ENCODE results near the gene FILIP1.

FILIP1 gene

GRCh38 chr6:75421316-75422023, 72.1 kb downstream of the FILIP1 start:
- H3K4me3 ChIP-seq (ENCODE audit: low read depth, low read length): no peak overlapping the region
- no peak for TF ChIP-seq MAX (IDR thresholded peaks at IDR 0.05; ENCODE audit: low read depth, low read length)
- TF ChIP-seq POLR2A (IDR thresholded peaks at IDR 0.05; ENCODE audit: extremely low read depth, insufficient read length): no peak
- no peak for TF ChIP-seq MYC (IDR thresholded peaks at IDR 0.05; ENCODE audit: low read depth, low read length)
- TF ChIP-seq CTCF (IDR thresholded peaks at IDR 0.05; ENCODE audit: low read depth, low read length): no peak
- DNase-seq (ENCODE audit: low read depth): no peak

- no peak for DNase-seq (ENCODE audit: low read depth)
- H3K4me3 ChIP-seq (ENCODE audit: low read depth, low read length): no peak overlapping the region
- TF ChIP-seq MAX (IDR thresholded peaks at IDR 0.05; ENCODE audit: low read depth, low read length): no peak
- TF ChIP-seq POLR2A (IDR thresholded peaks at IDR 0.05; ENCODE audit: extremely low read depth, insufficient read length): no peak
- no peak for TF ChIP-seq MYC (IDR thresholded peaks at IDR 0.05; ENCODE audit: low read depth, low read length)
- TF ChIP-seq CTCF (IDR thresholded peaks at IDR 0.05; ENCODE audit: low read depth, low read length): no peak
These were observed 73.6 kb downstream of the FILIP1 start for GRCh38 chr6:75419980-75420379.

GRCh38 chr6:75419416-75419815, 74.2 kb downstream of the FILIP1 start:
- TF ChIP-seq CTCF (IDR thresholded peaks at IDR 0.05; ENCODE audit: low read depth, low read length): no peak
- TF ChIP-seq POLR2A (IDR thresholded peaks at IDR 0.05; ENCODE audit: extremely low read depth, insufficient read length): no peak
- no peak for TF ChIP-seq MYC (IDR thresholded peaks at IDR 0.05; ENCODE audit: low read depth, low read length)
- no peak for TF ChIP-seq MAX (IDR thresholded peaks at IDR 0.05; ENCODE audit: low read depth, low read length)
- H3K4me3 ChIP-seq (ENCODE audit: low read depth, low read length): no peak overlapping the region
- no peak for DNase-seq (ENCODE audit: low read depth)

- H3K4me3 ChIP-seq (ENCODE audit: low read depth, low read length): no peak overlapping the region
- DNase-seq (ENCODE audit: low read depth): no peak
- no peak for TF ChIP-seq MYC (IDR thresholded peaks at IDR 0.05; ENCODE audit: low read depth, low read length)
- no peak for TF ChIP-seq MAX (IDR thresholded peaks at IDR 0.05; ENCODE audit: low read depth, low read length)
- TF ChIP-seq POLR2A (IDR thresholded peaks at IDR 0.05; ENCODE audit: extremely low read depth, insufficient read length): no peak
- TF ChIP-seq CTCF (IDR thresholded peaks at IDR 0.05; ENCODE audit: low read depth, low read length): no peak
These were observed 75.4 kb downstream of the FILIP1 start for GRCh38 chr6:75418233-75418632.

GRCh38 chr6:75416443-75416842, 77.2 kb downstream of the FILIP1 start:
- DNase-seq (ENCODE audit: low read depth): no peak
- TF ChIP-seq CTCF (IDR thresholded peaks at IDR 0.05; ENCODE audit: low read depth, low read length) (no peak), POLR2A (IDR thresholded peaks at IDR 0.05; ENCODE audit: extremely low read depth, insufficient read length) (no peak), MYC (IDR thresholded peaks at IDR 0.05; ENCODE audit: low read depth, low read length) (no peak), MAX (IDR thresholded peaks at IDR 0.05; ENCODE audit: low read depth, low read length) (no peak)
- H3K4me3 ChIP-seq (ENCODE audit: low read depth, low read length): no peak overlapping the region
